Skeletal muscle tissue (tissue), 4 donors: ENCODE data around the gene HK1. TPM values are rescaled to one million over a fixed set of nuclear protein-coding genes. Genes with fewer than 3 reads are reported as not detected.
"Not testable (repeated sequence)": the region's sequence is repeated elsewhere in the genome, so short reads cannot be mapped to it uniquely, and the experiment has no call there.

Source experiments
- H3K27ac ChIP-seq: one replicate; pipeline ENCODE4 v1.7.0; 2013; ENCODE audit warnings: mild to moderate bottlenecking, low read depth, low read length, inconsistent platforms
- H3K27me3 ChIP-seq, 3 donors: one replicate each; pipeline ENCODE4 v1.7.0; 2013; ENCODE audit warnings: low read length in 3 of 3; ENCODE audit not compliant: control insufficient read depth in 3 of 3, insufficient read depth in 3 of 3
- H3K36me3 ChIP-seq, 3 donors: one replicate each; pipeline ENCODE4 v1.7.0; 2013; ENCODE audit warnings: low read length in 3 of 3; ENCODE audit not compliant: control insufficient read depth in 3 of 3, insufficient read depth in 3 of 3
- H3K4me1 ChIP-seq, 3 donors: one replicate each; pipeline ENCODE4 v1.7.0; 2013; ENCODE audit warnings: low read length in 3 of 3, mild to moderate bottlenecking in 3 of 3; ENCODE audit not compliant: control insufficient read depth in 3 of 3, insufficient read depth in 3 of 3
- H3K4me3 ChIP-seq, 3 donors: one replicate each; pipeline ENCODE4 v1.7.0; 2013; ENCODE audit warnings: low read length in 3 of 3
- H3K9ac ChIP-seq, 3 donors: one replicate each; pipeline ENCODE4 v1.7.0; 2013; ENCODE audit warnings: low read length in 3 of 3, mild to moderate bottlenecking in 3 of 3, moderate library complexity in 2 of 3, low read depth in 1 of 3
- H3K9me3 ChIP-seq, 3 donors: one replicate each; pipeline ENCODE4 v1.7.0; 2013; ENCODE audit warnings: low read length in 3 of 3; ENCODE audit not compliant: control insufficient read depth in 3 of 3
- total RNA-seq: library from RNA; depleted of rRNA; stranded (reverse); fragments of >200 nt; gene quantifications from one replicate; pipeline ENCODE4 v1.2.3, GENCODE V29; 2014
- donor health status: Osteomylitis.

HK1 gene
- total RNA-seq, 1 donor from 2014 or later = 32.4 TPM

DNA sequence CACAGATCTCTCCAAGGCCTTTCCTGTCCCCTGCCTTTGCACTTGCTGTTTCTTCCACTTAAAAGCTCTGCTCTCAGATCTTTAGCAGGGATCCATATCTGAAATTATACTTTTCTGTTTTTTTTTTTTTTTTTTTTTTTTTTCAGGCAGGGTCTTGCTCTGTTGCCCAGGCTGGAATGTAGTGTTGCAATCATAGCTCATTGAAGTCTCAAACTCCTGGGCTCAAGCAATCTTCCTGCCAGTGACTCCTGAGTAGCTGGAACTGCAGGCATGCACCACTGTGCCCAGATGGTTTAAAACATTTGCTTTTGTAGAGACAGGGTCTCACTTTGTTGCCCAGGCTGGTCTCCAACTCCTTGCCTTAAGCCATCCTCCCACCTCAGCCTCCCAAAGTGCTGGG lies 167.9 kb downstream of the HK1 start:
- Histone ChIP-seq H3K36me3 (no peaks in the 10 kb centered on the region), H3K27ac (no peak overlapping the region), H3K4me1 (peaks cover 14 to 23% (median 15%) of the 10 kb centered on the region in 3 donors), H3K9ac (no peak overlapping the region), H3K4me3 (no peak overlapping the region), H3K27me3 (no peaks in the 10 kb centered on the region), H3K9me3 (no peaks in the 10 kb centered on the region)

DNA sequence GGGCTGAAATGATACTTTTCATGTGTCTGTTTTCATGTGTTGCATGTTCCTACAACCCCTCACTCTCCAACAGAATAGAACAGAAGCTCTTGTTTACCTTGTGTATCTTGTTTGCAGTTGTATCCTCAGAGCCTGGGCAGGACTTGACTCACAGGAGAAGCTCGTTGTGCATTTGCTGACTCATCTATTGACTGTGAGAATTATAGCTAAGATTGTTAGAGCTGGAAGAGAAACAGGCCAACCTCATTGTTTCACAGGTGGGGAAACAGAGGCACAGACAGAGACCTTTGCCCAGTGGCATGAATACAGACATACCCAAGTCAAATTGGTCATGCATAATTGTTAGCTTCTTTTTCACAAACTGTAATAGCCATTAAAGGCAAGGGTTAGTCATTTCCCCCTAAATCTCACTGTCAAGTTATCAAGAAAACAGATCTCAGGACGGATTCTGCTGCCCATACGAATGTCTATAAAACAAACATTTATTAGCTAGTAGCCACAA lies 168.4 kb downstream of the HK1 start:
- Histone ChIP-seq H3K4me1 (peaks cover 15 to 26% (median 16%) of the 10 kb centered on the region in 3 donors), H3K27me3 (no peaks in the 10 kb centered on the region), H3K36me3 (no peaks in the 10 kb centered on the region), H3K4me3 (no peak overlapping the region), H3K27ac (no peak overlapping the region), H3K9me3 (no peaks in the 10 kb centered on the region), H3K9ac (no peak overlapping the region)

DNA sequence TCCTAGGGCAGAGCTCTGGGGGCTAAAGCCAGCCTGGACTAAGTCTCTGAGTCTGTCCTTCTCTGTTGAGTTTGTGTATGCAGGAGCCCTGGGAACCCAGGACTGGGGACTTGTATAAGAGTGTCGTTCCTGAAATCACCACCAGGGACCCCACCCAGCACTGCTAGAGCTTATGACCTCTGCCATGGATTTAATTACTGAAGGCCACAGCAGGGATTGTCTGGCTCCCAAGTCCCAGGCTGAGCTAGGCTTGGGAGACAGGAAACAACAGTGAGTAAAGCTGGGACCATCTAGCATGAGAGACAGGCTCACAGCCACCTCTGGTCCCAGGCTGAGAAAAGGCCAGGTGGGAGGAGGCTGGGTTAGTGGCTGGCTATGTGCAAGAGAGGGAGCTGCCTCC lies 171.5 kb downstream of the HK1 start:
- H3K4me3 ChIP-seq = peak overlapping the region in 1 of 3 donors; percentile 22

DNA sequence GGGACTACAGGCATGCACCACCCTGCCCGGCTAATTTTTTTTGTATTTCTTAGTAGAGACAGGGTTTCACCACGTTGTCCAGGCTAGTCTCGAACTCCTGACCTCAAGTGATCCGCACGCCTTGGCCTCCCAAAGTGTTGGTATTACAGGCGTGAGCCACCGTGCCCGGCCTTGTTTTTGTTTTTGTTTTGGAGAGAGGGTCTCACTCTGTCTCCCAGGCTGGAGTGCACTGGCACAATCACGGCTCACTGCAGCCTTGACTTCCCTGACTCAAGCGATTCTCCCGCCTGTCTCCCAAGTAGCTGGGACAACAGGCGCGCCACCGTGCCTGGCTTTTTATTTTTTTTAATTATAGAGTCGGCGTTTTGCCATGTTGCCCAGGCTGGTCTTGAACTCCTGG lies 172.1 kb downstream of the HK1 start:
- H3K4me3 ChIP-seq = not testable (repeated sequence)
- peaks cover 36 to 62% (median 47%) of the 10 kb centered on the region in 3 donors for H3K4me1 ChIP-seq
- H3K27ac ChIP-seq = peak overlapping the region; percentile 55

More for the DNA sequence above, 171.5 kb downstream of the HK1 start:
- Histone ChIP-seq H3K36me3 (no peaks in the 10 kb centered on the region), H3K4me1 (peaks cover 36 to 56% (median 46%) of the 10 kb centered on the region in 3 donors), H3K9ac (peak overlapping the region in 2 of 3 donors; percentile 19 to 50), H3K27me3 (peaks cover 0 to 3% (median 0%) of the 10 kb centered on the region in 3 donors), H3K27ac (peak overlapping the region; percentile 55), H3K9me3 (no peaks in the 10 kb centered on the region)

DNA sequence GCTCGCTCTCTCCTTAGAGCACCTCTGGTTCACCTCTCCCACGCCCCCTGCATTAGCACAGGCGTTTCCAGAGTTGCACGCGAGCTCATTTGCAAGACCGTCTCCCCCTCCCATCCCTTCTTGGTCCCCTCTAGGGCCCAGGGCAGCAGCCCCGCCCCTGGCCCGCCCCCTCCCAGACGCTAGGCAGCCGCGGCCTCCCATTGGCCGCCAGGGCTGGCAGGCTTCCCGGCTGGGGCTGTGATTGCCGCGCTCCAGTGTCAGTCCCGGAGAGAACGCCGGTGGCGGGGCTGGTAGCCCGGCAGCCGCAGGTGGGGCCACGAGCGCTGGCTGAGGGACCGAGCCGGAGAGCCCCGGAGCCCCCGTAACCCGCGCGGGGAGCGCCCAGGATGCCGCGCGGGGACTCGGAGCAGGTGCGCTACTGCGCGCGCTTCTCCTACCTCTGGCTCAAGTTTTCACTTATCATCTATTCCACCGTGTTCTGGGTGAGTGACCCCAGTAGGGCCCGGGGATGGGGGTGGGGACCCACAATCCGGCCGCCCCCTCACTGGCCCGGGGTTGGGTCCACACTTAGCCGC lies 173.0 kb downstream of the HK1 start, which contains the start of gene TSPAN15:
Gene TSPAN15 (plus strand): TSS at position 257 of the 575 bp plus-strand sequence. CDS start 130 bp downstream, at position 387.
- no peaks in the 10 kb centered on the region for H3K9me3 ChIP-seq
- H3K27ac ChIP-seq = peak within 1 kb of the TSS; percentile 77
- H3K4me3 ChIP-seq = peak within 1 kb of the TSS; percentile 82 to 91 (median 84)
- peaks cover 0 to 3% (median 0%) of the 10 kb centered on the region in 3 donors for H3K27me3 ChIP-seq
- H3K4me1 ChIP-seq = peaks cover 39 to 62% (median 48%) of the 10 kb centered on the region in 3 donors
- no peaks in the 10 kb centered on the region for H3K36me3 ChIP-seq
- peak within 1 kb of the TSS; percentile 83 to 84 (median 84) for H3K9ac ChIP-seq

More for the DNA sequence above, 172.1 kb downstream of the HK1 start:
- H3K36me3 ChIP-seq, H3K27me3 ChIP-seq, H3K9me3 ChIP-seq: not testable (repeated sequence)
- peak overlapping the region in 1 of 3 donors; percentile 50 for H3K9ac ChIP-seq

Other genes starting within 250 kb of the HK1 start
- gene SRGN, start 190.4 kb upstream of the HK1 start, total RNA-seq = 54.3 TPM
- 28.7 TPM for gene VPS26A, start 154.3 kb upstream of the HK1 start, total RNA-seq
- gene SUPV3L1, start 98.3 kb upstream of the HK1 start, total RNA-seq = 22.4 TPM
- gene HKDC1, start 58.2 kb upstream of the HK1 start, total RNA-seq = not detected
- gene TACR2, start 138.4 kb downstream of the HK1 start, total RNA-seq = not detected
- gene TSPAN15, start 173.0 kb downstream of the HK1 start, total RNA-seq = 72.0 TPM